WERI-Rb-1 (cell line): ENCODE results near the gene C1orf21.

Experiments
- DNase-seq: peaks from one replicate; pipeline ENCODE4 v3.0.0-alpha.2; 2020
- H3K27ac ChIP-seq: fragments of 250-450 bp; sonication (Bioruptor Pico); 2 replicates; pipeline ENCODE4 v1.5.1; 2020; ENCODE audit warnings: mild to moderate bottlenecking, moderate library complexity
- H3K27me3 ChIP-seq: fragments of 250-450 bp; sonication (Bioruptor Pico); 2 replicates; pipeline ENCODE4 v1.5.1; 2021; ENCODE audit warnings: mild to moderate bottlenecking, low read depth, moderate library complexity; ENCODE audit not compliant: insufficient read depth, severe bottlenecking
- H3K36me3 ChIP-seq: fragments of 250-450 bp; sonication (Bioruptor Pico); 2 replicates; pipeline ENCODE4 v1.5.1; 2020; ENCODE audit warnings: mild to moderate bottlenecking, moderate library complexity
- H3K4me3 ChIP-seq: 2 replicates; pipeline ENCODE4 v1.5.1; 2011; ENCODE audit warnings: low read depth, mild to moderate bottlenecking, control low read depth, low read length
- H3K9me3 ChIP-seq: fragments of 250-450 bp; sonication (Bioruptor Pico); 2 replicates; pipeline ENCODE4 v1.5.1; 2021; ENCODE audit warnings: mild to moderate bottlenecking, moderate library complexity; ENCODE audit not compliant: severe bottlenecking
- CTCF ChIP-seq: IDR thresholded peaks from 2 replicates; pipeline ENCODE4 v1.5.1; 2011; ENCODE audit warnings: low read depth, mild to moderate bottlenecking, control low read depth, inconsistent platforms, low read length

The C1orf21 gene

GRCh38 chr1:184530226-184530625, 143.4 kb downstream of the C1orf21 start:
- H3K36me3 ChIP-seq = no peaks in the 10 kb centered on the region
- no peak for TF ChIP-seq CTCF
- no peak for DNase-seq
- H3K9me3 ChIP-seq = no peaks in the 10 kb centered on the region
- no peak overlapping the region for H3K27ac ChIP-seq
- no peak overlapping the region for H3K4me3 ChIP-seq
- no peaks in the 10 kb centered on the region for H3K27me3 ChIP-seq

GRCh38 chr1:184531296-184531695, 144.5 kb downstream of the C1orf21 start:
- no peaks in the 10 kb centered on the region for H3K9me3 ChIP-seq
- no peaks in the 10 kb centered on the region for H3K36me3 ChIP-seq
- no peaks in the 10 kb centered on the region for H3K27me3 ChIP-seq
- H3K27ac ChIP-seq = no peak overlapping the region
- H3K4me3 ChIP-seq = no peak overlapping the region
- DNase-seq = no peak
- no peak for TF ChIP-seq CTCF

GRCh38 chr1:184532199-184532598, 145.4 kb downstream of the C1orf21 start:
- Histone ChIP-seq H3K36me3 (no peaks in the 10 kb centered on the region), H3K27ac (no peak overlapping the region), H3K27me3 (no peaks in the 10 kb centered on the region), H3K4me3 (no peak overlapping the region), H3K9me3 (no peaks in the 10 kb centered on the region)
- TF ChIP-seq CTCF = no peak
- DNase-seq = no peak

GRCh38 chr1:184533049-184533448, 146.2 kb downstream of the C1orf21 start:
- no peak overlapping the region for H3K27ac ChIP-seq
- H3K36me3 ChIP-seq = no peaks in the 10 kb centered on the region
- no peaks in the 10 kb centered on the region for H3K27me3 ChIP-seq
- no peaks in the 10 kb centered on the region for H3K9me3 ChIP-seq
- no peak overlapping the region for H3K4me3 ChIP-seq
- no peak for TF ChIP-seq CTCF
- DNase-seq = no peak

GRCh38 chr1:184533915-184534314, 147.1 kb downstream of the C1orf21 start:
- H3K27ac ChIP-seq = no peak overlapping the region
- no peaks in the 10 kb centered on the region for H3K9me3 ChIP-seq
- H3K4me3 ChIP-seq = no peak overlapping the region
- no peak for DNase-seq
- no peak for TF ChIP-seq CTCF
- no peaks in the 10 kb centered on the region for H3K27me3 ChIP-seq
- H3K36me3 ChIP-seq = no peaks in the 10 kb centered on the region

GRCh38 chr1:184534690-184535089, 147.9 kb downstream of the C1orf21 start:
- H3K27me3 ChIP-seq = no peaks in the 10 kb centered on the region
- TF ChIP-seq CTCF = no peak
- H3K27ac ChIP-seq = no peak overlapping the region
- no peaks in the 10 kb centered on the region for H3K36me3 ChIP-seq
- peaks cover 2% of the 10 kb centered on the region for H3K9me3 ChIP-seq
- H3K4me3 ChIP-seq = no peak overlapping the region
- DNase-seq = no peak
